Keratinocyte (primary cell): ENCODE results near the gene KLF16. TPM values are rescaled to one million over a fixed set of nuclear protein-coding genes. Genes with fewer than 3 reads are reported as not detected.

ENCODE experiments used
- DNase-seq: peaks from one replicate; pipeline ENCODE4 v3.0.0-alpha.2; 2011; ENCODE audit warnings: low read depth, missing footprints, low spot score
- FAIRE-seq: peaks from 2 replicates; lab custom pipeline; 2011; peaks lifted over from hg19 to GRCh38; lab: Jason Lieb, UNC
- H2AFZ ChIP-seq: 2 replicates; pipeline ENCODE4 v1.6.0; 2012; ENCODE audit warnings: low read length, control low read depth, inconsistent platforms; ENCODE audit not compliant: control insufficient read depth
- H3K27ac ChIP-seq: 2 replicates; pipeline ENCODE4 v1.5.1; 2011; ENCODE audit warnings: low read length; ENCODE audit not compliant: control insufficient read depth, insufficient read depth
- H3K27me3 ChIP-seq: 3 replicates; pipeline ENCODE4 v1.6.0; 2011; ENCODE audit warnings: low read length; ENCODE audit not compliant: control insufficient read depth, insufficient read depth; ENCODE audit errors: extremely low read depth
- H3K36me3 ChIP-seq, 2 experiments: 2 replicates in 1 of 2; 3 replicates in 1 of 2; pipeline ENCODE4 v1.5.1; 2011; ENCODE audit warnings: low read length in 2 of 2, mild to moderate bottlenecking in 1 of 2; ENCODE audit not compliant: control insufficient read depth in 2 of 2, insufficient read depth in 2 of 2; ENCODE audit errors: extremely low read depth in 1 of 2
- H3K4me1 ChIP-seq: 3 replicates; pipeline ENCODE4 v1.5.1; 2011; ENCODE audit warnings: low read length; ENCODE audit not compliant: control insufficient read depth, insufficient read depth; ENCODE audit errors: extremely low read depth
- H3K4me2 ChIP-seq: 3 replicates; pipeline ENCODE4 v1.6.0; 2011; ENCODE audit warnings: low read depth, low read length; ENCODE audit not compliant: control insufficient read depth, insufficient read depth; ENCODE audit errors: extremely low read depth
- H3K4me3 ChIP-seq, 3 experiments: fragments of 200-600 bp in 1 of 3; sonication (generic) in 1 of 3; 2 replicates in 2 of 3; 3 replicates in 1 of 3; pipeline ENCODE4 v1.5.1; 2011 to 2016; ENCODE audit warnings: low read length in 3 of 3, mild to moderate bottlenecking in 3 of 3, control low read depth in 2 of 3, inconsistent platforms in 1 of 3, low read depth in 1 of 3, mixed read lengths in 1 of 3, mixed run types in 1 of 3, moderate library complexity in 1 of 3; ENCODE audit not compliant: control insufficient read depth in 2 of 3, insufficient read depth in 2 of 3; ENCODE audit errors: extremely low read depth in 1 of 3
- H3K79me2 ChIP-seq: 2 replicates; pipeline ENCODE4 v1.6.0; 2012; ENCODE audit warnings: low read length; ENCODE audit not compliant: control insufficient read depth, insufficient read depth
- H3K9ac ChIP-seq: 3 replicates; pipeline ENCODE4 v1.6.0; 2011; ENCODE audit warnings: low read length; ENCODE audit not compliant: control insufficient read depth, insufficient read depth; ENCODE audit errors: extremely low read depth
- H3K9me1 ChIP-seq: 3 replicates; pipeline ENCODE4 v1.6.0; 2011; ENCODE audit warnings: low read length; ENCODE audit not compliant: control insufficient read depth, insufficient read depth; ENCODE audit errors: extremely low read depth
- H3K9me3 ChIP-seq: 2 replicates; pipeline ENCODE4 v1.5.1; 2012; ENCODE audit warnings: low read depth, low read length; ENCODE audit not compliant: control insufficient read depth
- H4K20me1 ChIP-seq: 3 replicates; pipeline ENCODE4 v1.6.0; 2011; ENCODE audit warnings: low read length; ENCODE audit not compliant: control insufficient read depth, insufficient read depth; ENCODE audit errors: extremely low read depth
- EZH2 ChIP-seq: IDR thresholded peaks from one replicate; pipeline ENCODE4 v1.6.1; 2012; ENCODE audit warnings: inconsistent platforms, mild to moderate bottlenecking, low read length, moderate library complexity
- dilution Hi-C: fragments of 300-500 bp; cut with MboI; formaldehyde crosslinking; loops from one replicate; pipeline ENCODE4 v1.7.0; 2020; ENCODE audit warnings: low sequenced_read_pairs; ENCODE audit not compliant: extremely low pct_ligation_motif_present
- polyA plus RNA-seq, 5 experiments: library from polyadenylated mRNA; depleted of rRNA in 3 of 5; stranded (reverse) in 3 of 5; stranded (forward) in 1 of 5; unstranded in 1 of 5; fragments of >200 nt; gene quantifications; 1 replicate in 1 of 5; 2 replicates in 3 of 5; 3 replicates in 1 of 5; pipeline versions ENCODE4 v1.2.1 to v1.2.3, GENCODE V29; 2011 to 2012; ENCODE audit warnings: missing spikeins in 2 of 5, low read depth in 1 of 5, low replicate concordance in 1 of 5
- TF ChIP-seq, protein P1 (sequence below), 3 experiments: IDR thresholded peaks in 1 of 3; conservative IDR thresholded peaks in 1 of 3; optimal IDR thresholded peaks in 1 of 3; 2 replicates in 2 of 3; 3 replicates in 1 of 3; pipeline versions ENCODE3 to v1.5.1; 2011; ENCODE audit warnings: low read length in 3 of 3, mild to moderate bottlenecking in 3 of 3, moderate library complexity in 2 of 3, control low read depth in 1 of 3, inconsistent platforms in 1 of 3; ENCODE audit not compliant: insufficient read depth in 2 of 3; ENCODE audit errors: extremely low read depth in 1 of 3

KLF16 gene
- polyA plus RNA-seq, 1 donor (not counting 4 experiments of a cell fraction or from before 2014, with no cell fraction given), result 4.9 TPM

DNA sequence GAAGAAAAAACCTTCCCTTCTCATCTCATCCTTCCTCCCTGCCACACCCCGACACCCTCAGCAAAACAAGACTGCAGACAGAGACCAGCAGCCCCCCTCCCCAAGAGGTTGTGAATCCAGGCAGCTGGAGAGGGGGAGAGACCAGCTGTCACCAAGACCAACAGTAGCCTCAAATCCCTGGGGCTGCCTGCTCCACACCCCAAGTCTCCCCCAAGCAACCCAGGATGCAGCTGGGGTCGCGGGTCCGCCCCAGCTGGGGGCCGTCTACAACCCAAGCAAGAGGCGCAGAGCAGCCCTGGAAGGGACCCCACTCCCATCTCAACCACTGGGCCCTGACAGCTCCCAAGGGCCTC lies 7.1 kb downstream of the KLF16 start:
- Histone ChIP-seq H4K20me1 (peaks cover 16% of the 10 kb centered on the region), H3K9ac (peak overlapping the region; percentile 69)

DNA sequence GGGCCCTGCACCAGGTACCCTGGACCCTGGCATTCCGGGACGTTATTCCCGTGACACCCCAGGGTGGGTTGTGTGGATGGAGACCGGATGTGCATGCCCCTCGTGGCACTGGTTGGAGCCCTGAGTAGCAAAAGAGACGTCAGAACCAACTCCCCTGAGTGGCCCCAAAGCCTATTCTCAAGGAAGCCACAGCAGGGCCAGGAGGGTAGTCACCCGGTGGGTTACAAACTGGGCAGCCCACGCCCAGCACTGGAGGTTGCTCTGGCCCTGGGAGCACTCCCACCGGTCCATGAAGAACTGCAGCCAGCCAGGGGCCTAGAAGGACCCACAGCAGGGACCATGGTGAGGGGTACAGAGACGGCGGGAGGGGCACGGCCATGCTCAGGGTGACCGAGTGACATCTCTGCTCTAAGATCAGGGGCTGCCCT lies 7.5 kb downstream of the KLF16 start:
- FAIRE-seq (no peak), DNase-seq (no peak)
- Histone ChIP-seq H3K4me3 (peak overlapping the region; percentile 19 to 68 (median 59)), H3K4me1 (peaks cover 67% of the 10 kb centered on the region), H3K27ac (peak overlapping the region; percentile 71), H3K27me3 (no peaks in the 10 kb centered on the region), H3K9me3 (no peaks in the 10 kb centered on the region), H3K79me2 (peaks cover 81% of the 10 kb centered on the region), H3K36me3 (peaks cover 0 to 2% of the 10 kb centered on the region in 2 experiments), H2AFZ (no peak overlapping the region), H3K9ac (peak overlapping the region; percentile 69), H4K20me1 (peaks cover 14% of the 10 kb centered on the region), H3K9me1 (no peaks in the 10 kb centered on the region), H3K4me2 (peak overlapping the region; percentile 96)
- dilution Hi-C loops, result no loop called here
- no peak for TF ChIP-seq EZH2
- TF ChIP-seq, protein P1, sequence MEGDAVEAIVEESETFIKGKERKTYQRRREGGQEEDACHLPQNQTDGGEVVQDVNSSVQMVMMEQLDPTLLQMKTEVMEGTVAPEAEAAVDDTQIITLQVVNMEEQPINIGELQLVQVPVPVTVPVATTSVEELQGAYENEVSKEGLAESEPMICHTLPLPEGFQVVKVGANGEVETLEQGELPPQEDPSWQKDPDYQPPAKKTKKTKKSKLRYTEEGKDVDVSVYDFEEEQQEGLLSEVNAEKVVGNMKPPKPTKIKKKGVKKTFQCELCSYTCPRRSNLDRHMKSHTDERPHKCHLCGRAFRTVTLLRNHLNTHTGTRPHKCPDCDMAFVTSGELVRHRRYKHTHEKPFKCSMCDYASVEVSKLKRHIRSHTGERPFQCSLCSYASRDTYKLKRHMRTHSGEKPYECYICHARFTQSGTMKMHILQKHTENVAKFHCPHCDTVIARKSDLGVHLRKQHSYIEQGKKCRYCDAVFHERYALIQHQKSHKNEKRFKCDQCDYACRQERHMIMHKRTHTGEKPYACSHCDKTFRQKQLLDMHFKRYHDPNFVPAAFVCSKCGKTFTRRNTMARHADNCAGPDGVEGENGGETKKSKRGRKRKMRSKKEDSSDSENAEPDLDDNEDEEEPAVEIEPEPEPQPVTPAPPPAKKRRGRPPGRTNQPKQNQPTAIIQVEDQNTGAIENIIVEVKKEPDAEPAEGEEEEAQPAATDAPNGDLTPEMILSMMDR (optimal IDR thresholded peaks at IDR 0.05 in 1 of 3, IDR thresholded peaks at IDR 0.05 in 1 of 3, conservative IDR thresholded peaks at IDR 0.05 in 1 of 3; ENCODE audit: extremely low read depth in 1 of 3, insufficient read depth in 2 of 3, low read length in 3 of 3), result no peak

More for the DNA sequence above, 7.1 kb downstream of the KLF16 start:
- Histone ChIP-seq H2AFZ (no peak overlapping the region), H3K9me3 (no peaks in the 10 kb centered on the region), H3K27me3 (no peaks in the 10 kb centered on the region), H3K9me1 (no peaks in the 10 kb centered on the region), H3K4me3 (peak overlapping the region; percentile 33 to 68 (median 59)), H3K79me2 (peaks cover 84% of the 10 kb centered on the region), H3K27ac (peak overlapping the region; percentile 71), H3K4me1 (peaks cover 70% of the 10 kb centered on the region), H3K36me3 (peaks cover 0 to 1% of the 10 kb centered on the region in 2 experiments), H3K4me2 (peak overlapping the region; percentile 96)
- no peak for DNase-seq
- TF ChIP-seq, protein P1 (optimal IDR thresholded peaks at IDR 0.05 in 1 of 3, IDR thresholded peaks at IDR 0.05 in 1 of 3, conservative IDR thresholded peaks at IDR 0.05 in 1 of 3; ENCODE audit: extremely low read depth in 1 of 3, insufficient read depth in 2 of 3, low read length in 3 of 3), result no peak
- no peak for TF ChIP-seq EZH2
- dilution Hi-C loops, result no loop called here
- FAIRE-seq, result no peak
